Measurements from ENCODE around the gene TAS2R50. TPM values are rescaled to one million over a fixed set of nuclear protein-coding genes. Genes with fewer than 3 reads are reported as not detected.

TAS2R50 gene
- total and polyA plus RNA-seq, 4 donors: 0.89 to 7.8 TPM; not detected in 2

GRCh38 chr12:11023387-11023786 lies 36.7 kb upstream of the TAS2R50 start:
- Histone ChIP-seq H3K4me3 (ENCODE audit: low read depth in 1 of 3, low read length in 3 of 3) (no peak overlapping the region), H3K36me3 (ENCODE audit: control insufficient read depth in 4 of 4, insufficient read depth in 3 of 4, low read depth in 1 of 4, low read length in 3 of 4) (peaks cover 0 to 3% (median 2%) of the 10 kb centered on the region in 4 donors), H3K27me3 (ENCODE audit: control insufficient read depth in 4 of 4, insufficient read depth in 4 of 4, low read length in 3 of 4) (no peaks in the 10 kb centered on the region), H3K4me1 (ENCODE audit: control insufficient read depth in 4 of 4, insufficient read depth in 4 of 4, low read length in 3 of 4) (no peaks in the 10 kb centered on the region), H3K9ac (ENCODE audit: low read depth in 1 of 2, low read length in 2 of 2) (no peak overlapping the region), H3K9me3 (ENCODE audit: control insufficient read depth in 4 of 4, low read length in 3 of 4) (no peaks in the 10 kb centered on the region), H3K27ac (ENCODE audit: low read depth in 1 of 2, low read length in 2 of 2) (no peak overlapping the region)
- 77% methylated on average over 2 of the region's 2 CpGs for WGBS
- TF ChIP-seq HNF4A (conservative IDR thresholded peaks at IDR 0.05) (peak in 1 of 2 donors; percentile 11), SP1 (IDR thresholded peaks at IDR 0.05) (no peak)
- no peak for DNase-seq (ENCODE audit: low spot score)

- Histone ChIP-seq H3K27me3 (ENCODE audit: control insufficient read depth in 4 of 4, insufficient read depth in 4 of 4, low read length in 3 of 4) (no peaks in the 10 kb centered on the region), H3K9me3 (ENCODE audit: control insufficient read depth in 4 of 4, low read length in 3 of 4) (no peaks in the 10 kb centered on the region), H3K36me3 (ENCODE audit: control insufficient read depth in 4 of 4, insufficient read depth in 3 of 4, low read depth in 1 of 4, low read length in 3 of 4) (peaks cover 0 to 3% (median 1%) of the 10 kb centered on the region in 4 donors), H3K4me3 (ENCODE audit: low read depth in 1 of 3, low read length in 3 of 3) (no peak within 1 kb of the TSS), H3K27ac (ENCODE audit: low read depth in 1 of 2, low read length in 2 of 2) (no peak within 1 kb of the TSS), H3K4me1 (ENCODE audit: control insufficient read depth in 4 of 4, insufficient read depth in 4 of 4, low read length in 3 of 4) (no peaks in the 10 kb centered on the region), H3K9ac (ENCODE audit: low read depth in 1 of 2, low read length in 2 of 2) (no peak within 1 kb of the TSS)
- WGBS: 100% methylated on average over 1 of the region's 1 CpG
- TF ChIP-seq FOXA2 (IDR thresholded peaks at IDR 0.05) (no peak), ATF3 (IDR thresholded peaks at IDR 0.05) (no peak), CTCF (IDR thresholded peaks at IDR 0.05; ENCODE audit: low read depth, low read length, missing input control) (no peak), TAF1 (conservative IDR thresholded peaks at IDR 0.05) (no peak), JUND (IDR thresholded peaks at IDR 0.05) (no peak), RAD21 (IDR thresholded peaks at IDR 0.05) (no peak), NR2F2 (IDR thresholded peaks at IDR 0.05) (no peak), HNF4G (IDR thresholded peaks at IDR 0.05) (no peak), ZBTB33 (IDR thresholded peaks at IDR 0.05) (no peak), EGR1 (IDR thresholded peaks at IDR 0.05; ENCODE audit: low read depth in 2 of 2) (no peak), HNF4A (conservative IDR thresholded peaks at IDR 0.05) (no peak), GABPA (IDR thresholded peaks at IDR 0.05 in 1 of 2, conservative IDR thresholded peaks at IDR 0.05 in 1 of 2) (no peak), FOXA1 (IDR thresholded peaks at IDR 0.05) (no peak), SP1 (IDR thresholded peaks at IDR 0.05) (no peak), RXRA (IDR thresholded peaks at IDR 0.05) (no peak), YY1 (IDR thresholded peaks at IDR 0.05) (no peak)
- TF ChIP-seq, protein P1, sequence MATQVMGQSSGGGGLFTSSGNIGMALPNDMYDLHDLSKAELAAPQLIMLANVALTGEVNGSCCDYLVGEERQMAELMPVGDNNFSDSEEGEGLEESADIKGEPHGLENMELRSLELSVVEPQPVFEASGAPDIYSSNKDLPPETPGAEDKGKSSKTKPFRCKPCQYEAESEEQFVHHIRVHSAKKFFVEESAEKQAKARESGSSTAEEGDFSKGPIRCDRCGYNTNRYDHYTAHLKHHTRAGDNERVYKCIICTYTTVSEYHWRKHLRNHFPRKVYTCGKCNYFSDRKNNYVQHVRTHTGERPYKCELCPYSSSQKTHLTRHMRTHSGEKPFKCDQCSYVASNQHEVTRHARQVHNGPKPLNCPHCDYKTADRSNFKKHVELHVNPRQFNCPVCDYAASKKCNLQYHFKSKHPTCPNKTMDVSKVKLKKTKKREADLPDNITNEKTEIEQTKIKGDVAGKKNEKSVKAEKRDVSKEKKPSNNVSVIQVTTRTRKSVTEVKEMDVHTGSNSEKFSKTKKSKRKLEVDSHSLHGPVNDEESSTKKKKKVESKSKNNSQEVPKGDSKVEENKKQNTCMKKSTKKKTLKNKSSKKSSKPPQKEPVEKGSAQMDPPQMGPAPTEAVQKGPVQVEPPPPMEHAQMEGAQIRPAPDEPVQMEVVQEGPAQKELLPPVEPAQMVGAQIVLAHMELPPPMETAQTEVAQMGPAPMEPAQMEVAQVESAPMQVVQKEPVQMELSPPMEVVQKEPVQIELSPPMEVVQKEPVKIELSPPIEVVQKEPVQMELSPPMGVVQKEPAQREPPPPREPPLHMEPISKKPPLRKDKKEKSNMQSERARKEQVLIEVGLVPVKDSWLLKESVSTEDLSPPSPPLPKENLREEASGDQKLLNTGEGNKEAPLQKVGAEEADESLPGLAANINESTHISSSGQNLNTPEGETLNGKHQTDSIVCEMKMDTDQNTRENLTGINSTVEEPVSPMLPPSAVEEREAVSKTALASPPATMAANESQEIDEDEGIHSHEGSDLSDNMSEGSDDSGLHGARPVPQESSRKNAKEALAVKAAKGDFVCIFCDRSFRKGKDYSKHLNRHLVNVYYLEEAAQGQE (IDR thresholded peaks at IDR 0.05): no peak
- TF ChIP-seq, protein P2, sequence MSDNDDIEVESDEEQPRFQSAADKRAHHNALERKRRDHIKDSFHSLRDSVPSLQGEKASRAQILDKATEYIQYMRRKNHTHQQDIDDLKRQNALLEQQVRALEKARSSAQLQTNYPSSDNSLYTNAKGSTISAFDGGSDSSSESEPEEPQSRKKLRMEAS (IDR thresholded peaks at IDR 0.05): no peak
- DNase-seq (ENCODE audit: low spot score): no peak
Measured at GRCh38 chr12:11022520-11022919, 35.8 kb upstream of the TAS2R50 start, which contains the start of gene TAS2R19. TAS2R19 (minus strand) TSS chr12:11022620; CDS start chr12:11022571, 49 bp downstream.
